AG20443 (cell line): ENCODE results near the gene HABP4.

Experiments used
- DNase-seq: peaks from one replicate; pipeline ENCODE4 v3.0.0; 2012; ENCODE audit warnings: low spot score, mixed read lengths

The HABP4 gene

GRCh38 chr9:96449845-96450612 is at the start of gene HABP4:
TSS of gene HABP4 (plus strand) at chr9:96450169. CDS start at chr9:96450280, 111 bp downstream.
- peak; percentile 99 for DNase-seq

- DNase-seq, result no peak
Measured at GRCh38 chr9:96408409-96409280, 41.3 kb upstream of the HABP4 start.

DNA sequence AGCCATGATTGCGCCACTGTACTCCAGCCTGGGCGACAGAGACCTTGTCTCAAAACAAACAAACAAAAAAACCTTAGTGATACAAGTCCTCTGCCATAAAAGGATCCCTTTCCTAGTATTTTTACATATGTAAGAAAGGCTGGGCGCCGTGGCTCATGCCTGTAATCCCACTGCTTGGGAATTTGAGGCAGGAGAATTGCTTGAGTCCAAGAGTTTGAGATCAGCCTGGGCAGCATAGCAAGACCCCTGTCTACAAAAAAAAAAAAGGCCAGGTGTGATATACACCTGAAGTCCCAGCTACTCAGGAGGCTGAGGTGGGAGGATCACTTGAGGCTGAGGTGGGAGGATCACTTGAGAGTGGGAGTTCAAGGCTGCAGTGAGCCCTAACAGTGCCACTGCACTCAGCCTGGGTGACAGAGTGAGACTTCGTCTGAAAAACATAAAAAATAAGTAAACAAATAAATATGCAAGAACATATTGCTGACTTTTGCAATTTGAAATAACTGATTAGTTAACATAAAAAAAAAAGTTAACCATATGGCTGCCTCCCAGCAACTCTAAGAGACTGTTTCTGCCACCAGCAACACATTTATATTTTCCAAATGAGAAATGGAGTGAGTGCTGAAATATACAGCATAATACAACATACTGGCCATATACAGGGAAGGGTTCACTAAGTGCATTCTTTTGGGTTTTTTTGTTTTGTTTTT is 38.7 kb upstream of the HABP4 start:
- DNase-seq, result no peak

GRCh38 chr9:96412174-96412913 is 37.6 kb upstream of the HABP4 start:
- no peak for DNase-seq

DNA sequence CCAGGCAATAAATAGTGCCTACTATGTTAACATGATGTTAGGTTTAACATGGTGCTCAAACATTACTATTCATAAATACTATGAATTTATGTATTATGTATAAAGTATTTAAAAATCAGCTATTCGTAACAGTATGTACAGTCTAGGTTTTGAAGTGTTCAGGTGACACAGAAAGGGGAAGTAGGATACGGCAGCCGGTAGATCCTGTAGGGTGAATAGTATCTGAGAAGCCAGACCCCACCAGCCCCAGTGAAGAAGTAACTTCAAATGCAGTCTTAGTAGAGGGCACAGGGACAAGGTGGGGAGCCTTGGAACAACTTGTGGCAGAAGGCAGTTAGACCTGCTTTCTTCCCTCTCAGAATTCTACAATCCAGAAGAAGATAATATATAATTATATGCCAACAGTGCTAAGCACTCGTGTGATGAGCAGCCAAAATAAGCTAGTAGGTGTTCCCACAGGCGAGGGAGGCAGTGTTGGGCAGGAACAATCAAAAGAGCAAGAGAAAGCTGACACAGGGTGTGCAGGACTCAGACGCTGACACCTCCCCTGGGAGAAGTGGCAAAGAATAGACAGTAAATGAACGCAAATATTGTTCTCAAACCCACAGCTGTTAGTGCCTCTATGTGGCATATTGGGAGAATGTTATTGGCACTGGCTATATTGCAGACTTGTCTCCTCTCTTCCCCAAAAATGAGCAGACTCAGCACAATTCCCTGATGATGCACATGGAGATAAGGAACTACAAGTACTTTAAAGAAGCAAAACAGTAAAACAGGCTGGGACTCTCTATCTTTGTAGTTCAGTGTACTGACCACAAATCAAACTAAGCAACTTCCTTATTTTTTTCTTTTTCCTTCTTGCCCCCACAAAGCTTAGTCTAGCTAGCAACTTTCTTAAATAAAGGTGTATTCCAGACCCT is 36.4 kb upstream of the HABP4 start:
- DNase-seq, result no peak

DNA sequence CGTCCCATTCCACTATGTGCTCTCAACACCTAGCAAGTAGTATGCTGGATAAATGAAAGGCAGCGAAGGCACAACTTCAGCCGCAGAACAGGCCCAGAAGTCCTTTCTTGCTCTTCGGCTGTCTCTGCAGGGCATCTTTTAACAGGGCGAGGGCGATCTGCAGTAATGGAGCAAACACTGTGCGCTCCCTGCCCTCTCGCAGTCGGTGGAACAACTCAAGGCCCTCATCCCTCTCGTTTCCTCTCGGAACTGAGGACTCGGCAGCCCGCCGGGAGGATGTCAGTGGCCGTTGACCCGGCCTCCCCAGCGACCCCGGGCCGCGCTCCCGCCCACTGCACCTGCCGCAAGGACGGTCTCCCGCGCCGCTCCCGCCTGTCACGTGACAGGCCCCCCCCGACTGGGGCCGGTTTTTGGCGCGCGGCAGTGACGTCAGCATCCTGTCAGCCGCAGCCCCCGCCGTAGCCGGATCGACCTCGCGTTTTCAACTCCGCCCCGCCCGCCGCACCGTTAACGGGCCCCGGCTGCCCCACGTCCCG is 32.9 kb upstream of the HABP4 start:
- DNase-seq, result peak; percentile 95

- no peak for DNase-seq
Measured at GRCh38 chr9:96417661-96418082, 32.3 kb upstream of the HABP4 start.

- peak; percentile 97 for DNase-seq
Measured at GRCh38 chr9:96418083-96418919, 31.7 kb upstream of the HABP4 start, which contains the start of gene ZNF367. TSS of gene ZNF367 (minus strand) at chr9:96418370. CDS start at chr9:96418032, 338 bp downstream.

- DNase-seq, result peak; percentile 79
Measured at GRCh38 chr9:96418920-96419690, 30.9 kb upstream of the HABP4 start.

DNA sequence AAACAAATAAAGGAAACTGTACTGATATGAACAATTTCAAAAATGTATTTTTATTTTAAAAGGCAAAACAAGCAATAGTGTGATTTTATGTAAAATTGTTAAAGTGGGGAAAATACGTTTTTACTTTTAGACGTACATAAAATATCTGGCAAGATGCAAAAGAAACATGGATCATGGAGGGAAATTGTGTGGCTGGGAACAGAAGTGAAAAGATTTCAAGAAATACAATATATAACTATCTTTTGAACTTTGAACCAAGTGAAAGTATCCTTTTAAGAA is 30.3 kb upstream of the HABP4 start:
- no peak for DNase-seq

DNA sequence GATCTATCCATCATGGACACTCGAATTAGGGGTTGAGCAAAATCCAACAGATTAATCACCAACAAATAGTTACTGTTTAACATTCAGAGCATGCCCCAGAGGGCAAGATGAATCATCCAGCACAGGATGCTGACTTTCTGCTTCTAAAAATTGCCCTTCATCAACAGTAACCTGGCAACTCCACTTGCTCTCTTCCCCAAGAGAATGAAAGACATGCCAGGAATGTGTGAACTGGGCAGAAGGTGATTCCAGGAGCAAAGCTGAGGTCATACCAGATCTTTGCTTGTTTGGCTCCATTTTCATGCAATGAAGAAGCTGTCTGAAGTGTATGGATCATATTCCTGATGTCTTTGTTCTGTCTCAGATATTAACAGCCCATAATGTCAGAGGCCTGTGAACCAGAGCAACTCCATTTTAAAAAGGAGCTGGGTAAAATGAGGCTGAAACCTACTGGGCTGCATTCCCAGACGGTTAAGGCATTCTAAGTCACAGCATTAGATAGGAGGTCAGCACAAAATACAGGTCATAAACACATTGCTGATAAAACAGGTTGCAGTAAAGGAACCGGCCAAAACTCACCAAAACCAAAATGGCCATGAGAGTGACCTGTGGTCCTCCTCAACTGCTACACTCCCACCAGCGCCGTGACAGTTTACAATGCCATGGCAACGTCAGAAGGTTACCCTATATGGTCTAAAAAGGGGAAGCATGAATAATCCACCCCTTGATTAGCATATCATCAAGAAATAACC is 29.3 kb upstream of the HABP4 start:
- DNase-seq, result peak; percentile 83

- DNase-seq, result no peak
Measured at GRCh38 chr9:96423322-96423984, 26.5 kb upstream of the HABP4 start.

- DNase-seq, result no peak
Measured at GRCh38 chr9:96423985-96424336, 26.0 kb upstream of the HABP4 start.

DNA sequence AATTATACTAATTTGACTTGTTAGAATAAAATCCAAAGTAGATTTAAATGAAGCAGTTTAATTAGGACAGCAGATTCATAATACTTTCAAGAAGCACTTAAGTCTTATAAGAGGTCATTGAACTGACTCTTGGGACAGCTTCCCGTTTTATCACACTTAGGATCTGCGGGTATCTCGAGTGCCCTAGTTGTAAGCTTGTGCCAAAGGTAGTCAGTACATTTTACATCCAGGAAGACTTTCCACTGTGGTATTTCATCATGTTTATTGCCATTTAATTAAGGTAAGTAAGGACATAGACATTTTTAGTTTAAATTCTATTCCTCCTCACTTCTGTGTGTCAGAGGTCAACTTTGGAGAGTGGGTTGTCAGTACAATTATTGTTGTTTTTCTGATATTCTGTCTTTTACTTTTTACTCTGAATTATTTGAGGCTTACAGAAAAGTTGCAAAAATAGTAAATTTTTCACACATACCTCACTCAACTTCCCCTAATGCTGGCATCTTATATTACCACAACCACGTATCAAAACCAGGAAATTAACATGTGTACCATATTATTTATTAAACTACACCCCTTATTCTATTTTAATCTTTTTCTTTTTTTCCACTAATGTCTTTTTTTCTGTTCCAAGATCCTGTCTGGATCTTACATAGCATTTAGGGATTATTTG is 24.3 kb upstream of the HABP4 start:
- DNase-seq, result no peak

- DNase-seq, result no peak
Measured at GRCh38 chr9:96429732-96430131, 20.2 kb upstream of the HABP4 start.

- DNase-seq, result no peak
Measured at GRCh38 chr9:96430377-96430776, 19.6 kb upstream of the HABP4 start.

DNA sequence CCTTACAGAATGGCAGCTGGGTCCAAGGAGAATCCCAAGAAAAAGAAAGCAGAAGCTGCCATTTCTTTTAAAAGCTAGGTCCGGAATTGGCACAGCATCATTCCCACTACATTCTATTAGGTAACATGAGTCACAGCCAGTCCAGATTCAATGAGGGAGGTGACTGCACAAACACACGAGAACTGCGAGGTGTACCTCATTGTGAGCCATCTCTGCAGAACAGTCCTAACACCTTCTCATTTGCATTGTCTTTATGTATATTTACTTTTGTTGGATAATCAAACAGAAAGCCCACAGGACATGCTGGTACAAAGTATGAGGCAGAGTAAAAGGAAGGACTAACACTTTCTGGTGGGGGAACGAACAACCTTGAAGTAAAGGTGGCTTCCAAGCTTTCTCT is 14.6 kb upstream of the HABP4 start:
- no peak for DNase-seq
